ENCODE results near the gene CARNS1. TPM values are rescaled to one million over a fixed set of nuclear protein-coding genes. Genes with fewer than 3 reads are reported as not detected.

CARNS1 gene
- total and polyA plus RNA-seq, 10 of the 15 experiments (the other 5 are each of a cell fraction or from before 2014, with no cell fraction given) = 0.02 to 0.14 (median 0.10) TPM; not detected in 3

GRCh38 chr11:67392183-67392715, 23.2 kb upstream of the CARNS1 start:
- TSS peak; percentile 78 for BruUV-seq (replicated peaks)
- H3K36me3 ChIP-seq (ENCODE audit: control insufficient read depth in 2 of 2, insufficient read depth in 2 of 2, low read length in 1 of 2) = peaks cover 4 to 6% of the 10 kb centered on the region in 2 experiments; a peak in 3 of 4 replicates
- H4K20me1 ChIP-seq (ENCODE audit: control insufficient read depth, insufficient read depth) = no peaks in the 10 kb centered on the region; the same call in 1 of the 2 replicates
- peak overlapping the region; percentile 95 for H3K4me2 ChIP-seq (ENCODE audit: control insufficient read depth, insufficient read depth)
- peak overlapping the region; percentile 97 for H3K4me3 ChIP-seq
- ATAC-seq = peak; percentile 18
- DNase-seq (ENCODE audit: low read depth, low spot score) = no peak
- no peaks in the 10 kb centered on the region for H3K27me3 ChIP-seq (replicated peaks in 1 of 2; ENCODE audit: control insufficient read depth in 2 of 2, insufficient read depth in 2 of 2, low read length in 1 of 2)
- intact Hi-C loops (cut with micrococcal nuclease; ENCODE audit: unreplicated experiment) (no loop called here), in situ Hi-C loops (cut with MboI) (no loop called here)
- H2AFZ ChIP-seq (ENCODE audit: control insufficient read depth, low read depth, low read length) = peak overlapping the region; percentile 66; the same call in 1 of the 2 replicates
- no peak for FAIRE-seq
- ChIA-PET POLR2A (interaction anchor here (0.6 to 2.8 kb wide), 18 partner anchors 10 to 94 kb away, joined by 3 to 48 read pairs (median 4); partner anchors contain the start of genes CLCF1, POLD4, PPP1CA and PTPRCAP), CTCF (interaction anchor here (0.7 to 25.5 kb wide), 8 partner anchors 9 to 125 kb away, joined by 3 to 1301 read pairs (median 5); partner anchors contain the start of genes AIP, CDK2AP2, CLCF1 and POLD4), RAD21 (ENCODE audit: unreplicated experiment) (interaction anchor here (0.8 to 2.6 kb wide), 17 partner anchors 9 to 311 kb away, joined by 3 to 24 read pairs (median 5); partner anchors contain the start of genes AIP, CLCF1, PITPNM1 and PPP1CA), SMC1A (ENCODE audit: uncharacterized antibody, unreplicated experiment) (interaction anchor here (1.0 to 3.4 kb wide), 10 partner anchors 9 to 113 kb away, joined by 3 to 17 read pairs (median 4); partner anchors contain the start of genes PITPNM1, PPP1CA, PTPRCAP and TMEM134)
- WGBS (ENCODE audit: insufficient coverage, insufficient replicate concordance, low lambda C conversion rate, missing lambda C conversion rate) = 9% methylated on average over 25 of the region's 31 CpGs
- TF ChIP-seq TBL1XR1 (IDR thresholded peaks at IDR 0.05; ENCODE audit: low read depth, low read length) = no peak
- no peak for TF ChIP-seq ZNF274 (IDR thresholded peaks at IDR 0.05; ENCODE audit: insufficient read depth, insufficient read length)
- TF ChIP-seq REST (IDR thresholded peaks at IDR 0.05; ENCODE audit: low read depth, low read length) = no peak
- TF ChIP-seq DPF2 (IDR thresholded peaks at IDR 0.05) = no peak
- no peak for TF ChIP-seq CEBPZ (IDR thresholded peaks at IDR 0.05; ENCODE audit: low read depth, low read length)
- TF ChIP-seq, protein P1, sequence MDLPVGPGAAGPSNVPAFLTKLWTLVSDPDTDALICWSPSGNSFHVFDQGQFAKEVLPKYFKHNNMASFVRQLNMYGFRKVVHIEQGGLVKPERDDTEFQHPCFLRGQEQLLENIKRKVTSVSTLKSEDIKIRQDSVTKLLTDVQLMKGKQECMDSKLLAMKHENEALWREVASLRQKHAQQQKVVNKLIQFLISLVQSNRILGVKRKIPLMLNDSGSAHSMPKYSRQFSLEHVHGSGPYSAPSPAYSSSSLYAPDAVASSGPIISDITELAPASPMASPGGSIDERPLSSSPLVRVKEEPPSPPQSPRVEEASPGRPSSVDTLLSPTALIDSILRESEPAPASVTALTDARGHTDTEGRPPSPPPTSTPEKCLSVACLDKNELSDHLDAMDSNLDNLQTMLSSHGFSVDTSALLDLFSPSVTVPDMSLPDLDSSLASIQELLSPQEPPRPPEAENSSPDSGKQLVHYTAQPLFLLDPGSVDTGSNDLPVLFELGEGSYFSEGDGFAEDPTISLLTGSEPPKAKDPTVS (IDR thresholded peaks at IDR 0.05; ENCODE audit: low read depth, low read length) = no peak
- TF ChIP-seq TCF7 (IDR thresholded peaks at IDR 0.05; ENCODE audit: borderline replicate concordance) = no peak
- TF ChIP-seq, protein P2, sequence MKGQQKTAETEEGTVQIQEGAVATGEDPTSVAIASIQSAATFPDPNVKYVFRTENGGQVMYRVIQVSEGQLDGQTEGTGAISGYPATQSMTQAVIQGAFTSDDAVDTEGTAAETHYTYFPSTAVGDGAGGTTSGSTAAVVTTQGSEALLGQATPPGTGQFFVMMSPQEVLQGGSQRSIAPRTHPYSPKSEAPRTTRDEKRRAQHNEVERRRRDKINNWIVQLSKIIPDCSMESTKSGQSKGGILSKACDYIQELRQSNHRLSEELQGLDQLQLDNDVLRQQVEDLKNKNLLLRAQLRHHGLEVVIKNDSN (IDR thresholded peaks at IDR 0.05; ENCODE audit: borderline replicate concordance, extremely low read length, insufficient read depth, low read depth, low read length) = no peak
- no peak for TF ChIP-seq CBFB (IDR thresholded peaks at IDR 0.05; ENCODE audit: low read depth)
- TF ChIP-seq, protein P3, sequence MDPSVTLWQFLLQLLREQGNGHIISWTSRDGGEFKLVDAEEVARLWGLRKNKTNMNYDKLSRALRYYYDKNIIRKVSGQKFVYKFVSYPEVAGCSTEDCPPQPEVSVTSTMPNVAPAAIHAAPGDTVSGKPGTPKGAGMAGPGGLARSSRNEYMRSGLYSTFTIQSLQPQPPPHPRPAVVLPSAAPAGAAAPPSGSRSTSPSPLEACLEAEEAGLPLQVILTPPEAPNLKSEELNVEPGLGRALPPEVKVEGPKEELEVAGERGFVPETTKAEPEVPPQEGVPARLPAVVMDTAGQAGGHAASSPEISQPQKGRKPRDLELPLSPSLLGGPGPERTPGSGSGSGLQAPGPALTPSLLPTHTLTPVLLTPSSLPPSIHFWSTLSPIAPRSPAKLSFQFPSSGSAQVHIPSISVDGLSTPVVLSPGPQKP (IDR thresholded peaks at IDR 0.05; ENCODE audit: low read depth, low read length) = no peak
- no peak for TF ChIP-seq ZSCAN29 (IDR thresholded peaks at IDR 0.05)
- TF ChIP-seq RB1 (IDR thresholded peaks at IDR 0.05; ENCODE audit: borderline replicate concordance) = no peak
- peaks cover 24% of the 10 kb centered on the region for H3K79me2 ChIP-seq (ENCODE audit: control insufficient read depth, insufficient read depth, low read length)
- peak overlapping the region; percentile 57 for H3K27ac ChIP-seq (ENCODE audit: control insufficient read depth, insufficient read depth)
- no peaks in the 10 kb centered on the region for H3K9me3 ChIP-seq (replicated peaks; ENCODE audit: control insufficient read depth, insufficient read depth, low read length)
- peak overlapping the region; percentile 91 for H3K9ac ChIP-seq (ENCODE audit: control insufficient read depth, insufficient read depth, low read length)
- H3K4me1 ChIP-seq (ENCODE audit: control insufficient read depth, insufficient read depth, low read length) = peaks cover 7% of the 10 kb centered on the region
